ENCODE data around the gene SFRP4.

Gene SFRP4

DNA sequence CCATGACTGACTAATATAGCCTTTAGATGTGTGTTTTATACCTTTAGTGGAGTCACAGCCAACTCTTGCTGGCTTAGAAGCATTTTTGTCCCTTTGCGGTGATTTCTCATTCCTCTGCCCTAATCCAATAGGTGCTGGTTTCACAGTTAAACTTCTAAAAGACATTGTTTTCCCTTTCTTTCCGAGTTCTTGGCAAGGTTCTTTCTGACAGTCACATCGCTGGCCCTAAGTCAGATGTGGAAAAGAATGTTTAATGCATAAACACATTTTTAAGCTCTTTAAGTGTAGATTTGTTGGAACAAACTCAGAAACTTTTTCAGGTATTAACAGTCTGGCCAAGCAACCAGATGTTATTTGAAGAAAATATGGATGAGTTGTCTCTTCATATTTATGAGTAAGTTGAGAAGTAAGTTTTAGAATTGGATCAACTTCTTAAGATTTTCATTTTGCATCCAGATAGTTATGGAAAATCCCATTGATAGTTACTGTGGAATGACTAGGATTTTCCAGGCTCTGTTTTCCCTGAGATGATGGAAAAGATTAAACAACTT lies 7.9 kb upstream of the SFRP4 start:
- no peak for DNase-seq

DNA sequence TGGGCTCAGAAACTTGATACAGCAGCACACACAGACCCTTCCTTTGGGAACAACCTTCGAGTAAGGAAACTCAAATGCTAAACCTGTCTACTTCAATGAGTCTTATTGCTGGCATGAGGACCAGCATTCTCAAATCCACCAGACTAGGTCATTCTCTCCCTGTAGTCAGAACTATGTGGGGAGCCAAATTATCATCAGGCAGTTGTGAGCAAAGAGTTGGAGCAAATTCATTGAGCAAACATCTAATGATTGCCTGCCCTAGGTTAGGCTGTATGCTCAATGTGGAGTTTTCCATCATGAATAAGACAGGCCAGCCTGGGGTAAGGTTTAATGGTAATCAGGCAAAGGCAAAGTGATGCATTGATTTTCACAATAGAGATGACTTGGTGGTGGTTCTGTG lies 7.4 kb upstream of the SFRP4 start:
- DNase-seq: no peak

DNA sequence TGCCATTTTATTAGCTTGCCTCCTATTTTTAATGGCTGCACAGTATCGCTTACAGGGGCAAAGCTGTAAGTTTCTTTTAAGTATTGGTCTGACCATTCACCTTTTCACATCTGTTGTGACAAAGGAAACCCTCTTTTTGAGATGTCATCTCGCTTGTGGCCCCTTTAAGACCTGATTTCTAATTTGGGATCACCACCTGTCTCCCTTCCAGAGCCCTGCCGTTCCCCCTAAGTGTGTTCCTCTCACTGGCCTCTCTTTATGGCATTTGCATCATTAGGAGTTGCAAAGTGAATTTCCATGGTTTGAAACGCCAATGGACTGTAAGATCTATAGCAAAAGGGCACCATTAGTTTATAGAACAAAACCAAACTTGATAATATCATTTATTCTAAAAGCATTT lies 5.3 kb upstream of the SFRP4 start:
- no peak for DNase-seq

DNA sequence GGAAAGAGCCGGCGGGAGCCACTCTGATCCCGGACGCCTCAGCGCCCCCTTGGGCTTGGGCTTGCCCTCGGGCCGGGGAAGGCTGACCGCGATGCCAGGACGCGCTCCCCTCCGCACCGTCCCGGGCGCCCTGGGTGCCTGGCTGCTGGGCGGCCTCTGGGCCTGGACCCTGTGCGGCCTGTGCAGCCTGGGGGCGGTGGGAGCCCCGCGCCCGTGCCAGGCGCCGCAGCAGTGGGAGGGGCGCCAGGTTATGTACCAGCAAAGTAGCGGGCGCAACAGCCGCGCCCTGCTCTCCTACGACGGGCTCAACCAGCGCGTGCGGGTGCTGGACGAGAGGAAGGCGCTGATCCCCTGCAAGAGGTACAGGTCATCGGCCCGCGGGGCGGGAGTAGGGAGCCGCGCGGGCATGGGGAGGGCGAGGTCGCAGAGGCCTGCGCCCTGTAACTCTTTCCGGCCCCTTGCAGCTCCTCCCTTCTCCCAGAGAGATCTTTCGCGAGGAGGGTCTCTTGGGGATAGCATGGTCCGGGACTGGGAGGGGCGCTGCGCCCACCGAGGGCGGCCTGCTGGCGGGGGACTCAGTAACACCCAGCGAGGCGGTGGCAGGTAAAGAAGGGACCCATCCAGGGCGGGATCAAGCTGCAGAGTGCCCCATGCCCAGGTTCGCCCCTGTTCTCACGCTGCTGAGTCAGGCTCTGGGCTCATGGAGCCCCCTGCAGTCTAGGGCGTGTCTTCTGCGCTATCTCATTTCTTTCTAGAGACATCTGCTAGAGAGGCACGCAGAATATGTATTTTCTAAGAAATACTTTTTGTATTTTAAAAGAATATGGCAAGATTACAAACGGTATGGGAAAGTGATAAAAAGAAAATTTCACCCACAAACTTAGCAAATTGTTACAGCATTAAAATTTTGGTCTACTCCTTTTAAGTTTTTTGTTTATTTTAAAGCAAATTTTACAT lies 4.5 kb upstream of the SFRP4 start:
- DNase-seq: peak; percentile 53 to 61

DNA sequence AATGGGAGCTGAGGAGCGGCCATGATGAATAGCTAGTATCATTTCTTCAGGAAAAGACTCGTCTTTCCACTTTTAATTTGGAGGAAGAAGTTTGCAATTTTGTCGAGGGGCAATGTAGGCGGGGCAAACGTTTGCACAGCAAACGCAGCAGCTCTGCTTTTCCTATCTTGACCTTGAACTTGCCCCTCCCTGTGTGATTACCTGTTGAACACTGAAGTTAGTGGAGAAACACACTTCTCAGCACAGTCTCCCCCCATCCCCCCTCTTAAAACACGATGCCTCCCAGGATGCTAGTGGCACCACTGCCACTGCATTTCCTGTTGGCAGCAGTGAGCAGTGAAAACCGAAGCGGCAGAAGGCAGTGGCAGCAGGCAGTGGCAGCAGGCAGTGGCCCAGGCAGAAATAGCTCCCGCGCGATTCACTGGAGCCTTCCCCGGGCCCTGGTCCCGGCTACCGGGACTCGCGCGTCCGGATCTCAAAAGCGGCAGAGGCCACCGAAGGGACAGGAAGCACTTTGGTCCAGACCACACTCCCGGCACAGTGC lies 3.8 kb upstream of the SFRP4 start, which contains the start of gene EPDR1:
EPDR1 (plus strand) TSS at position 336 of the 544 bp plus-strand sequence. CDS start 300 bp downstream, outside the sequence.
- DNase-seq: peak; percentile 46 to 53

DNA sequence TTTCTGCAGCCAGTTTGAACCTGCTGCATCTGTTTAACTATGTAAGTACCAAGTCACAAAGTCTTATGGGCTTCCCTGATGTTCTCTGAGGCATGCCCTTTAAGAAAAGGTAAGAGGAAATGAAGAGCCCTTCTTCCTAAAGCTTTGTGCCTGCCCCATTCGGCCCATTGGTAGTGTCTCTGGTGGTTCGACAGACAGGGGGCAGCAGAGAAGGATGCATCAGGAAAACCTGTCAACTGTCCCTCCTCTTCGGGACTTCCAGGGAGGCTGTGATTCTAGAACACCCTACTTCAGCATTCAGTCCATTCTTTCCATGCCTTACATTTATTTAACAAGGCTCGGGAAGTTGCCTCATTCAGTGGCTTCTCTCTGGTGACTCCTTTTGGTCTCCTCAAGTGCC lies 1.9 kb upstream of the SFRP4 start:
- no peak for DNase-seq

DNA sequence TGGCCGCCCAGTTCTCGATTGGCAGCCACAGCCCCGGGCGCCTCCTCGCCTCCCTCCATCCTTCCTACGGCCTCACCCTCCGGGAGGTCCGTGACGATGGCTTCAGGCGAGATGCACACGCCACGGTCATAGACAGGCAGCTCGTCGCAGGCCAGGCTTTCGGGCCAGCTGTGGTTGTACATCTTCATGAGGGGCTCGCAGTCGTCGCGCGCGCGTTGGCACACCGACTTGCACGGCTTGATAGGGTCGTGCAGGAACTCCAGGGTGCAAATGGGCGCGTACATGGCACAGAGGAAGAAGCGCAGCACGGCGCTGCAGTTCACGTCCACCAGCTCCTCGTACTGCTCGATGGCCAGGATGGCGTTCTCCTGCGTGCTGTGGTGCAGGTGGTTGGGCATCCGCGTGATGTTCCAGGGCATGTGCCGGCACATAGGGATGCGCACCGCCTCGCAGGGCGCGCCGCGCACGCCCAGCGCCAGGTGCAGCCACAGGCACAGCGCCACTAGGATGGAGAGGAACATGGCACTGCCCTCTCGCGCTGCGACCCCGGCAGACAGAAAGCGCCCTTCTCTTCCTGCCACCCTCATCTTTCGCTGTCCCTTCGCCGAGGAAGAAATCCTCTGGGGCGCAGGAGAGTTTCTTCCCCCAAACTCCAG lies 472 bp downstream of the SFRP4 start:
- DNase-seq: peak; percentile 28 to 46

DNA sequence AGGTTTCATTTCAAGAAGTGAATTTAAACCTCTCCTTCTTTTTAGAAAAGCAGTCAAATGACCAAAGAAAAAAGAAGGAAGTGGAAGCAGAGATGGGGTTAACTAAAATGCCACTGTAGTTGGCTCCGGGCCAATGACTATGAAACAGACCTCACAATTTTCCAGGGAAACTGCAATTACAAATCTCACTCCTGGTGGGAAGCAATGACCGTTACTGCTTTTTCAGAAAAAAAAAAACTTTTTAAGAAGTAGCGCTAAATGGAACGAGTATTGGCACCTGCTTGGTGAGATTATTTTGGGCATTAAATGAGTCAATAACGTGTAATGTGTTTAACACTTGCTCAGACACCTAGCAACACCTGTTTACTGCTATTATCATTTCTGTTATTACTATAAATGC lies 1.2 kb downstream of the SFRP4 start:
- DNase-seq: no peak

DNA sequence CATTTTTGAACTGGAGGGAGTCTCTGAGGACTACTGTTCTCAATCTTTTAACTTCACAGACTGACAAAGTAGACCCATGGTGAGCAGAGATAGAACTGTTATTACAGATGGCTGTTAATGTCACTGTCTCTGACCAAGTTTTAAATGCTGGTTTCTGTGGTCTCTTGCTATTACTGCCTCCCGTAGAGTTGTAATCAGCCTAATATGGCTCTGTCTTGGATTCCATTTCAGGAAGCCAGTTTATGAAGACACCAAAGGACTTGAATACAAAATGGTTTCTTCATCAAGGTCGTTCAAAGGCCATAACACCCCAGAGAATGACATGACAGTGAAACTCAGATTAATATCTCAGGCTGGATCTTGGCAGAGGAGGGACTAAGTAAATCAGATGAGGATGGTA lies 3.9 kb downstream of the SFRP4 start:
- no peak for DNase-seq

DNA sequence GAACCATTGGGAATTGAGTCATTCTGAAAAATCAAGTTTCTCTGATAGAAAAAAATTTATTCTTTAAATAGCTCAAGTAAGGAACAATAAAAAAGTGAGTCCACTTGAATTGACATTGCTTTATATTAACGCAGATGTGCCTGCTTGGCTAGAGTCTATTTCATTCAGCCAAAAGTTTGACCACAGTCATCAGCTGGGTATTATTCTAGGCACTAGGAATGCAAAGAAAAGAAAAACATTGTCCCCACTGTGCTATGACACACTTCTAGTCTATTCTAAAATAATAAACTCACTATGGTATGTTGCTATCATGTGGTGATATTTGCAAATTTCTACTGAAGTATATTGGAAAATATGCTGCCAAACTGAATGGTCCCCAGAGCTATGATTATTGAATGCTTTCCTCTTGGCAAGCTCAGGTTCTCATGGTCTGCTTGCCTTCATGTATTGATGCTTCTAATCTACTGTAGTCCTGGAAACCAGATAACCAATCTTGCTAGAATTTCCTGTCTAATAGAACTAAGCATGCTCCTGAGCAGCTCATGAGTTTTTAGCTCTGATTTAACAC lies 8.3 kb downstream of the SFRP4 start:
- no peak for DNase-seq

DNA sequence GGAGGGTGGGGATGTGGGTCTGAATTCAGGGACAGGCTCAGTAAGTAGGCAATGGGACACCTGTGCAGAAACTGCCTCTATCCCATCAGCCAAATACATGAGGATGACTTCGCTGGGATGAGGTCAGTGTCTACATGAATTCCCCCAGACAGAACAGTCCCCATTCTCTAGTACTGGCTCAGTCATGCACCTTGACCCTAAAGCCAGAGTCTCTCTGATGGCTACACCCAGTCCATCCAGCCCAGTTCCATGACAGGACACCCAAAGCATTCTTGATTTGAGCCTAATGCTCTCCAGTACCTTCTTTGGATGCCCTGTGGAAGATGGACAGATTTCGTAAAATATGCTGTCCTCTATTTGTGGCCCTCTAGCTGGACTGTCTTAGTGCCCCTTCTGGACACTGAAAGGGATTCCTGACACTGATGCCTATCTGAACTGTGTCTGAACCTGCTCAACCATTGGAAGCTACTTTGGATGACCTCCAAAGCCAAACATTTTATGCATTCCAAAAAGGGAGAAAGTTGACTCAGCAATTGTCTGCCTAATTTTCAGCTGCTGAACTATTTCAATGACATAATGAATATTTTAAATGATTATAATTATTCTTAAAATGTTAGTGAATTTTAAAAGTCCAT lies 14.6 kb downstream of the SFRP4 start:
- DNase-seq: no peak

DNA sequence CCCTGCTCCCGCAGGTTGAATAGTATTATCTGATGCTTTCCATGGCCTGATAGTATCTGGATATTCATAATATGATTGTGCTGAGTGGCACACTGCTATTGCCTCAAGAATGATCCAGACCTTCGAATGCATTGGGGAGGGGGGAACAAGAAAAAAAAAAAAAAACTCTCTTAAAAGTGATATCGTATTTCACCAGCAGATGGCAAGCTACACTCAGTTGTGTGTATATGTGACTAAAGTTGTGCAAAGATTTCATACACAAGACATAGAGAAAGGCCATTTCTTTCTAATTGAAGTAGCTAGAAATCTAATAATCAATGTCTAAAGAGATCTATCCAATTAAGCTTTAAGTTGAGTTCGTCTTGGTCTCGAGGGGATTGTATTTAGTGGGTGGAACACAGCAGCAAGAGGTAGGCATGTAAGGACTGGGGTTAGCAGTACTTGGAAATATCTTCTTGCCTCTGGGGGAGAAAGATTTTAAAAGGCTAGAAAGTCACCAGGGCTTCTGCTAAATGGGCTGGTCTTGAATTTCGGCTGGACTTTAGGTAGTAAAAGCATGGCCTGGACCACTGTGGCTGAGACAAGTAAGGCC lies 15.3 kb downstream of the SFRP4 start:
- DNase-seq: peak in 1 of 2 experiments; percentile 9

DNA sequence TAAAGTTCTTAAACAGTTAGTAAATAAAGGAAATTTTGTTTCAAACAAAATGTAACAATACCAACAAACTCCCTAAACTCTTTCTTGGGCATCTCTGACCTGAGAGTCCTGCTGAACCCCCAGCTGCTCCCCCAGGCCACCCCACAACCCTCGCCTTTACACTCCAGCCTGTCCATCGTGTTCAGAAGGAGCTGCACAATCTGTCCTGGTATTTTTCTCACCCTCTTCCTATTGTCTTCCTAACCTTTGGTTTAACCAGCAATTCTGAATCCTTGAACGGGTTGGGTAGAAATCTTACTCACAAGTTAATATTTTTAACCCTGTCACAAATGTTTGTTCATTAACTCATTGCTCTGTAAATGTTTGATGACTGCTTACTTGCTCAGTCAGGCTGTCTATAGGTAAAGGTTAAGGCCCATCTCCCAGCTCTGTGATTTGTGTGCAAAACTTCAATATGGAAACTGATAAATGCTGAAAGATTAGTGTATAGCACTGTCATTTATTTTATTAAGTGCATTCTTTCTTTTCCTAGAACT lies 16.8 kb downstream of the SFRP4 start:
- no peak for DNase-seq

DNA sequence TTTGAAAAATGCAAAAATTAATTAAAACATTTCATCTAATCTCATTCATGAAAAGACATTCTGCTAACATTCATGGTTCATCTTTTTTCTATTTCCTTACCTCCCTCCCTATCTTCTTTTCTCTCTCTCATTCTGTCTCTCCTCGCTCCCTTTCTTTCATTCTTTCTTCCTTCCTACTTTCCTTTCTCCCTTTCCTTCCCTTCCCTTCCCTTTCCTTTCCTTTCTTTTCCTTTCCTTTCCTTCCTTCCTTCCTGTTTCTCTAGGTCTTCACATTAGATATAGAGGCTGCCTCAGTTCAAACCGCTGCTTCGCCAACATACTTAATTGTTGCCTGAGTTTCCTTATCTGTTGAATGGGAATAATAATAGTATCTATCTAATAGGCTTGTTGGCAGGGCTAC lies 21.9 kb downstream of the SFRP4 start:
- DNase-seq: no peak

DNA sequence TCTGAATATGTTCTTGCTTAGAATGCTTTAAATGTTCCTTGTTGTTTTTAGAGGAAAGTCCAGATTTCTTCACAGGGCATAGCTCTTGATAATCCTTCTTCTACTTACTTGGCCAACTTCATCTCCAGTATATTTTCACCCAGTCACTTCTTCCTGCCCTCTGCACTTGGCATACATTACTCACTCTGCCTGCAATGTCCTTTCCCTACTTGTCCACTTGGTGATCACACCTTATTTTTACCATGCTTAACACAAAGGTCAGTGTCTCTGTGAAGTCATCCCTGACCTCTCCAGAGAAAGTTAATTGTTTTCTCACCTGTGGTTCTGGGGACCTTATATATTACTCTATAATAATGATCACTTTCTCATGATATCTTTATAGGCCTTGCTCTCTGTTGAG lies 23.3 kb downstream of the SFRP4 start:
- DNase-seq: no peak

DNA sequence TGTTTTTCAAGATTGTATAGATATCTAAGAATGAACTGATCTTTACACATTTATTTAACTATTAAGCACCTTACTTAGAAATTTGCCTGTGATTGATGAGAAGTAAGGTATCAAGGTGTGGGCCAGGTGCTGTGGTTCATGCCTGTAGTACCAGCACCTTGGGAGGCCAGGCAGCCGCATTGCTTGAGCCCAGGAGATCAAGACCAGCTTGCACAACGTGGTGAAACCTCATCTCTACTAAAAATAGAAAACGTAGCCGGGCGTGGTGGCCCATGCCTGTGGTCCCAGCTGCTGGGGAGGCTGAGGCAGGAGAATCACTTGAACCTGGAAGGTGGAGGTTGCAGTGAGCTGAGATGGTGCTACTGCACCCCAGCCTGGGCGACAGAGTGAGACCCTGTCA lies 34.5 kb downstream of the SFRP4 start:
- no peak for DNase-seq

Data from NCI-H1930 (cell line).